Measurements from ENCODE around the gene RIIAD1. TPM values are rescaled to one million over a fixed set of nuclear protein-coding genes. Genes with fewer than 3 reads are reported as not detected.

Gene RIIAD1
- total RNA-seq, 2 donors from 2014 or later, result not detected

DNA sequence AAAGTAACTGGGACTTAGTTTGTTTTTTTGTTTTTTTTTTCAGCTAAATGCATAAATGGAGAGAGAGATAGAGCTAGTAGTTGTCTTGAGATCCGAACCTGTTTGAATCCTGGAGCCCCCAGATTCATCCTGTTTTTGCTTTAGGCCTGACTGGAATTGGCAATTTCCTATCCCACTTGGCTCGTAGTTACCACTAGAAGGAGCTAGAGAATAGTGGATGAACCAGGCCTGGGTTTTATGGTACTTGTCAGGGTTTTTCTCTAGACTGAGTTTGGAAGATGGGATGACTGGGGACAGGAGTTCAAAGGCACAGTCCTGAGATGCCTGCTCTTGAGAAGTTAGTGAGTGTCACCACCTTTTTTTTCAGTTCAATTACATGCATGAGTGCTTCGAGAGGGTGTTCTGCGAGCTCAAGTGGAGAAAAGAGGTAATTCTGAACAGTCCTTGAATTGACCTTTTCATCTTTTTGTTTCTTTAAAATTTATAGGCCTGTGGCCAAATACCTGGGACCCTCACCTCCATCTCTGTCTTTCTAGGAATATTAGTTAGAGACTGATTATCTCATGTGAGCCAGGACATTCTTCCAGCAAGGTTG is 28.2 kb upstream of the RIIAD1 start:
- Histone ChIP-seq H3K27ac (ENCODE audit: low read depth, low read length) (no peak overlapping the region), H3K4me3 (ENCODE audit: low read length) (no peak overlapping the region), H3K4me1 (ENCODE audit: control insufficient read depth, insufficient read depth, low read length) (no peaks in the 10 kb centered on the region), H3K9ac (ENCODE audit: extremely low read depth, low read length, poor library complexity, severe bottlenecking) (no peak overlapping the region), H3K27me3 (ENCODE audit: control insufficient read depth, insufficient read depth, low read length, poor library complexity, severe bottlenecking) (no peaks in the 10 kb centered on the region), H3K36me3 (ENCODE audit: control insufficient read depth, insufficient read depth, low read length) (peaks cover 54% of the 10 kb centered on the region), H3K9me3 (ENCODE audit: control insufficient read depth, low read length) (no peaks in the 10 kb centered on the region)
- H3K9me3 Mint-ChIP-seq, result no peaks in the 10 kb centered on the region
- H3K4me1 Mint-ChIP-seq, result peaks cover 5% of the 10 kb centered on the region
- H3K27me3 Mint-ChIP-seq (ENCODE audit: insufficient read depth), result no peaks in the 10 kb centered on the region
- whole genome bisulfite sequencing, 2 experiments (ENCODE audit: insufficient coverage in 1 of 2, insufficient read length in 1 of 2), result 54 to 87% methylated on average over 2 to 4 of the region's 4 CpGs
- no peak for DNase-seq
- no peak overlapping the region for H3K27ac Mint-ChIP-seq
- TF ChIP-seq, protein P1, sequence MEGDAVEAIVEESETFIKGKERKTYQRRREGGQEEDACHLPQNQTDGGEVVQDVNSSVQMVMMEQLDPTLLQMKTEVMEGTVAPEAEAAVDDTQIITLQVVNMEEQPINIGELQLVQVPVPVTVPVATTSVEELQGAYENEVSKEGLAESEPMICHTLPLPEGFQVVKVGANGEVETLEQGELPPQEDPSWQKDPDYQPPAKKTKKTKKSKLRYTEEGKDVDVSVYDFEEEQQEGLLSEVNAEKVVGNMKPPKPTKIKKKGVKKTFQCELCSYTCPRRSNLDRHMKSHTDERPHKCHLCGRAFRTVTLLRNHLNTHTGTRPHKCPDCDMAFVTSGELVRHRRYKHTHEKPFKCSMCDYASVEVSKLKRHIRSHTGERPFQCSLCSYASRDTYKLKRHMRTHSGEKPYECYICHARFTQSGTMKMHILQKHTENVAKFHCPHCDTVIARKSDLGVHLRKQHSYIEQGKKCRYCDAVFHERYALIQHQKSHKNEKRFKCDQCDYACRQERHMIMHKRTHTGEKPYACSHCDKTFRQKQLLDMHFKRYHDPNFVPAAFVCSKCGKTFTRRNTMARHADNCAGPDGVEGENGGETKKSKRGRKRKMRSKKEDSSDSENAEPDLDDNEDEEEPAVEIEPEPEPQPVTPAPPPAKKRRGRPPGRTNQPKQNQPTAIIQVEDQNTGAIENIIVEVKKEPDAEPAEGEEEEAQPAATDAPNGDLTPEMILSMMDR (conservative IDR thresholded peaks at IDR 0.05), result peak; percentile 85
- peaks cover 46% of the 10 kb centered on the region for H3K36me3 Mint-ChIP-seq (ENCODE audit: low read depth)
- H3K4me3 Mint-ChIP-seq, result no peak overlapping the region

DNA sequence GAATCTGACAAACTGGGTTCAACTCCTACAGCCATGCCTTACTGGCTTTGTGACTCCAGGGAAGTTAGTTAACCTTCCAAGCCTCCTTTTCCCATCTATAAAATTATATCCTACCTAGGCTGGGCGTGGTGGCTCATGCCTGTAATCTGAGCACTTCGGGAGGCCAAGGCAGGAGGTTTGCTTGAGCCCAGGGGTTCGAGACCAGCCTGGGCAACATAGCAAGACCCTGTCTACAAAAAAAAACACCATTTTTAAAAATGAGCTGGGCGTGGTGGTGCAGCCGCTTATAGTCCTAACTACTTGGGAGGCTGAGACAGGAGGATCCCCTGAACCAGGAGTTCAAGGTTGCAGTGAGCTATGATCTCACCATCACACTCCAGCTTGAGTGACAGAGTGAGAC is 19.8 kb upstream of the RIIAD1 start:
- H3K4me3 ChIP-seq (ENCODE audit: low read length), result no peak overlapping the region
- H3K9ac ChIP-seq (ENCODE audit: extremely low read depth, low read length, poor library complexity, severe bottlenecking), result no peak overlapping the region
- Mint-ChIP-seq H3K27ac (no peak overlapping the region), H3K4me1 (no peaks in the 10 kb centered on the region), H3K36me3 (ENCODE audit: low read depth) (peaks cover 23% of the 10 kb centered on the region), H3K4me3 (no peak overlapping the region), H3K27me3 (ENCODE audit: insufficient read depth) (no peaks in the 10 kb centered on the region), H3K9me3 (no peaks in the 10 kb centered on the region)
- 92 to 100% methylated on average over 2 to 5 of the region's 5 CpGs for WGBS, 2 experiments (ENCODE audit: insufficient coverage in 1 of 2, insufficient read length in 1 of 2)
- DNase-seq, result no peak
- H3K27ac ChIP-seq (ENCODE audit: low read depth, low read length), result no peak overlapping the region
- H3K4me1 ChIP-seq (ENCODE audit: control insufficient read depth, insufficient read depth, low read length), result no peaks in the 10 kb centered on the region
- peaks cover 52% of the 10 kb centered on the region for H3K36me3 ChIP-seq (ENCODE audit: control insufficient read depth, insufficient read depth, low read length)
- TF ChIP-seq, protein P1 (conservative IDR thresholded peaks at IDR 0.05), result no peak
- H3K27me3 ChIP-seq (ENCODE audit: control insufficient read depth, insufficient read depth, low read length, poor library complexity, severe bottlenecking), result no peaks in the 10 kb centered on the region
- H3K9me3 ChIP-seq (ENCODE audit: control insufficient read depth, low read length), result no peaks in the 10 kb centered on the region

DNA sequence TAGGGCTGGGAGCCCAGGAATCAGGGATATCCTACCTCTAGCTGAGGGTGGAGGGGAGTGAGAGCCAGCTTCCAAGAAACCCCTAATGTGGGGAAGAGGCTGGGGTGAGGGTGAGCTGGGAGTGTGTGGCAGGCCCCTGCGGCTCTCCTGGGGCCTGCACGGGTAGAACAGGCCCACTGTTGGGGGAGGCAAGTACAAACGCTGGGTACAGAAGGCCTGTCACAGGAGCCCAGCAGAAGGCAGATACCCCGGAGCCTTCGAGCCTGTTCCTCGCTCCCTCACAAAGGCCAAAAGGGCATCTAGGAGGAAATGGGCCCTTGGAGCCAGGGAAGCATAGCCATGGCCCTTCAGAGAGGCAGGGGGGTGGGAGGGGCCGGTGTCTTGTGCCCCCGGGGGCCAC is 18.4 kb upstream of the RIIAD1 start:
- no peaks in the 10 kb centered on the region for H3K9me3 Mint-ChIP-seq
- no peaks in the 10 kb centered on the region for H3K4me1 Mint-ChIP-seq
- no peak overlapping the region for H3K4me3 Mint-ChIP-seq
- no peaks in the 10 kb centered on the region for H3K27me3 ChIP-seq (ENCODE audit: control insufficient read depth, insufficient read depth, low read length, poor library complexity, severe bottlenecking)
- no peaks in the 10 kb centered on the region for H3K4me1 ChIP-seq (ENCODE audit: control insufficient read depth, insufficient read depth, low read length)
- H3K9ac ChIP-seq (ENCODE audit: extremely low read depth, low read length, poor library complexity, severe bottlenecking), result no peak overlapping the region
- no peaks in the 10 kb centered on the region for H3K9me3 ChIP-seq (ENCODE audit: control insufficient read depth, low read length)
- peaks cover 42% of the 10 kb centered on the region for H3K36me3 ChIP-seq (ENCODE audit: control insufficient read depth, insufficient read depth, low read length)
- TF ChIP-seq, protein P1 (conservative IDR thresholded peaks at IDR 0.05), result no peak
- H3K27ac Mint-ChIP-seq, result no peak overlapping the region
- no peak for DNase-seq
- 88 to 89% methylated on average over 7 to 8 of the region's 8 CpGs for WGBS, 2 experiments (ENCODE audit: insufficient coverage in 1 of 2, insufficient read length in 1 of 2)
- no peak overlapping the region for H3K4me3 ChIP-seq (ENCODE audit: low read length)
- H3K36me3 Mint-ChIP-seq (ENCODE audit: low read depth), result peaks cover 13% of the 10 kb centered on the region
- peak overlapping the region; percentile 2 for H3K27ac ChIP-seq (ENCODE audit: low read depth, low read length)
- H3K27me3 Mint-ChIP-seq (ENCODE audit: insufficient read depth), result no peaks in the 10 kb centered on the region
